H9 (cell line): ENCODE results near the gene FAM53B. TPM values are rescaled to one million over a fixed set of nuclear protein-coding genes. Genes with fewer than 3 reads are reported as not detected.

Experiments used
- DNase-seq: peaks from one replicate; pipeline ENCODE4 v3.0.0-alpha.2; 2017
- H2AFZ ChIP-seq: one replicate; pipeline ENCODE4 v1.6.1; 2013; ENCODE audit warnings: mild to moderate bottlenecking, low read length, control low read depth, moderate library complexity
- H2AK5ac ChIP-seq: 2 replicates; pipeline ENCODE4 v1.6.1; 2013; ENCODE audit warnings: low read length, control low read depth, mixed read lengths; ENCODE audit not compliant: insufficient read length
- H2BK120ac ChIP-seq: one replicate; pipeline ENCODE4 v1.6.1; 2013; ENCODE audit warnings: low read depth, mild to moderate bottlenecking, low read length, control low read depth, inconsistent platforms; ENCODE audit not compliant: poor library complexity, severe bottlenecking
- H2BK12ac ChIP-seq: 2 replicates; pipeline ENCODE4 v1.6.1; 2013; ENCODE audit warnings: low read length, control low read depth, mixed read lengths, low read depth; ENCODE audit not compliant: insufficient read length
- H2BK15ac ChIP-seq: 2 replicates; pipeline ENCODE4 v1.6.1; 2013; ENCODE audit warnings: low read depth, low read length, control low read depth
- H2BK20ac ChIP-seq: one replicate; pipeline ENCODE4 v1.6.1; 2013; ENCODE audit warnings: low read depth, mild to moderate bottlenecking, low read length, control low read depth, inconsistent platforms; ENCODE audit not compliant: poor library complexity, severe bottlenecking
- H2BK5ac ChIP-seq: 2 replicates; pipeline ENCODE4 v1.6.1; 2013; ENCODE audit warnings: low read length, control low read depth, mixed read lengths; ENCODE audit not compliant: insufficient read length
- H3K14ac ChIP-seq: 2 replicates; pipeline ENCODE4 v1.6.1; 2013; ENCODE audit warnings: low read length, control low read depth; ENCODE audit not compliant: insufficient read depth
- H3K18ac ChIP-seq: 2 replicates; pipeline ENCODE4 v1.6.1; 2013; ENCODE audit warnings: low read depth, mild to moderate bottlenecking, mixed read lengths, low read length, control low read depth; ENCODE audit not compliant: insufficient read length
- H3K23ac ChIP-seq: 2 replicates; pipeline ENCODE4 v1.6.1; 2013; ENCODE audit warnings: low read length, control low read depth, mixed read lengths, low read depth; ENCODE audit not compliant: insufficient read length
- H3K23me2 ChIP-seq: 2 replicates; pipeline ENCODE4 v1.6.1; 2013; ENCODE audit warnings: low read depth, mild to moderate bottlenecking, mixed read lengths, low read length, control low read depth; ENCODE audit not compliant: insufficient read length, poor library complexity, severe bottlenecking
- H3K27ac ChIP-seq: 2 replicates; pipeline ENCODE4 v1.5.1; 2013; ENCODE audit warnings: low read length, control low read depth, mixed read lengths, low read depth; ENCODE audit not compliant: insufficient read length
- H3K27me3 ChIP-seq: 2 replicates; pipeline ENCODE4 v1.6.1; 2013; ENCODE audit warnings: low read length, control low read depth, inconsistent platforms; ENCODE audit not compliant: insufficient read depth
- H3K4ac ChIP-seq: 2 replicates; pipeline ENCODE4 v1.6.1; 2013; ENCODE audit warnings: low read depth, mild to moderate bottlenecking, control low read depth, inconsistent platforms, low read length, moderate library complexity
- H3K4me1 ChIP-seq: 2 replicates; pipeline ENCODE4 v1.6.1; 2013; ENCODE audit warnings: low read length, control low read depth, inconsistent platforms; ENCODE audit not compliant: insufficient read depth
- H3K4me2 ChIP-seq: 2 replicates; pipeline ENCODE4 v1.6.1; 2013; ENCODE audit warnings: low read length, control low read depth, mixed read lengths; ENCODE audit not compliant: insufficient read length, insufficient read depth
- H3K56ac ChIP-seq: 2 replicates; pipeline ENCODE4 v1.6.1; 2013; ENCODE audit warnings: low read depth, mild to moderate bottlenecking, mixed read lengths, low read length, control low read depth; ENCODE audit not compliant: insufficient read length
- H3K79me1 ChIP-seq: 2 replicates; pipeline ENCODE4 v1.6.1; 2013; ENCODE audit warnings: low read depth, mild to moderate bottlenecking, moderate library complexity, low read length, control low read depth, inconsistent platforms; ENCODE audit not compliant: insufficient read depth, poor library complexity, severe bottlenecking
- H3K79me2 ChIP-seq: 2 replicates; pipeline ENCODE4 v1.6.1; 2013; ENCODE audit warnings: low read length, control low read depth, inconsistent platforms; ENCODE audit not compliant: insufficient read depth
- H3K9ac ChIP-seq: 2 replicates; pipeline ENCODE4 v1.6.1; 2013; ENCODE audit warnings: low read length, control low read depth, mixed read lengths; ENCODE audit not compliant: insufficient read length; ENCODE audit errors: extremely low read depth
- H3K9me3 ChIP-seq: one replicate; pipeline ENCODE4 v1.6.1; 2013; ENCODE audit warnings: low read depth, low read length, inconsistent platforms; ENCODE audit not compliant: control insufficient read depth
- H3T11ph ChIP-seq: one replicate; pipeline ENCODE4 v1.6.1; 2013; ENCODE audit warnings: mild to moderate bottlenecking, low read length, control low read depth, inconsistent platforms
- H4K20me1 ChIP-seq: one replicate; pipeline ENCODE4 v1.6.1; 2013; ENCODE audit not compliant: control insufficient read depth, insufficient read length, insufficient read depth
- H4K5ac ChIP-seq: 2 replicates; pipeline ENCODE4 v1.6.1; 2013; ENCODE audit warnings: low read depth, mild to moderate bottlenecking, mixed read lengths, low read length, control low read depth; ENCODE audit not compliant: insufficient read length
- H4K8ac ChIP-seq: replicated peaks from 2 replicates; pipeline ENCODE4 v1.6.1; 2013; ENCODE audit warnings: low read length, control low read depth, mixed read lengths, low read depth; ENCODE audit not compliant: insufficient read length
- H4K91ac ChIP-seq: 2 replicates; pipeline ENCODE4 v1.6.1; 2013; ENCODE audit warnings: low read depth, mild to moderate bottlenecking, moderate library complexity, mixed read lengths, low read length, control low read depth; ENCODE audit not compliant: insufficient read length
- H3K27ac Mint-ChIP-seq, 3 experiments: 2 replicates in 2 of 3; 3 replicates in 1 of 3; pipeline ENCODE4 v1.8.0; 2020 to 2021; ENCODE audit warnings: mixed read lengths in 3 of 3, mild to moderate bottlenecking in 1 of 3, moderate library complexity in 1 of 3
- H3K27me3 Mint-ChIP-seq: 2 replicates; pipeline ENCODE4 v1.8.0; 2021; ENCODE audit warnings: low read depth, mild to moderate bottlenecking, moderate library complexity, mixed read lengths
- H3K36me3 Mint-ChIP-seq, 3 experiments: 2 replicates in 2 of 3; 3 replicates in 1 of 3; pipeline ENCODE4 v1.8.0; 2020 to 2021; ENCODE audit warnings: low read depth in 3 of 3, mixed read lengths in 3 of 3; ENCODE audit not compliant: insufficient read depth in 1 of 3
- H3K4me1 Mint-ChIP-seq, 2 experiments: 2 replicates each; pipeline ENCODE4 v1.8.0; 2020; ENCODE audit warnings: mixed read lengths in 2 of 2
- H3K4me3 Mint-ChIP-seq, 2 experiments: 2 replicates in 1 of 2; 3 replicates in 1 of 2; pipeline ENCODE4 v1.8.0; 2020 to 2021; ENCODE audit warnings: mild to moderate bottlenecking in 2 of 2, mixed read lengths in 2 of 2, moderate library complexity in 1 of 2
- H3K9me3 Mint-ChIP-seq, 2 experiments: 2 replicates in 1 of 2; 3 replicates in 1 of 2; pipeline ENCODE4 v1.8.0; 2020; ENCODE audit warnings: mild to moderate bottlenecking in 2 of 2, mixed read lengths in 2 of 2, moderate library complexity in 1 of 2
- CTCF ChIP-seq: fragments of 200-600 bp; sonication (generic); conservative IDR thresholded peaks from 3 replicates; pipeline ENCODE4 v1.8.0; 2021; ENCODE audit warnings: antibody characterized with exemption, mild to moderate bottlenecking
- WGBS: extraction: QIAGEN DNeasy Blood & Tissue Kit; methylation state at CpG from one replicate; pipeline ENCODE4 v1.1.7; 2013; ENCODE audit warnings: missing lambda C conversion rate, low lambda C conversion rate, mixed read lengths; ENCODE audit not compliant: insufficient read length; ENCODE audit errors: extremely low coverage; 5-methylcytosine and 5-hydroxymethylcytosine counted together
- total RNA-seq: library from RNA; stranded (reverse); gene quantifications from 2 replicates; pipeline ENCODE4 v1.2.1, GENCODE V29; 2021

The FAM53B gene
- total RNA-seq, 1 experiment from 2014 or later: 11.5 TPM

GRCh38 chr10:124675824-124676223 lies 68.4 kb downstream of the FAM53B start:
- Mint-ChIP-seq H3K9me3 (no peaks in the 10 kb centered on the region), H3K36me3 (peaks cover 0 to 5% (median 5%) of the 10 kb centered on the region in 3 experiments; a peak in 5 of 7 replicates), H3K27me3 (no peaks in the 10 kb centered on the region), H3K4me3 (no peak overlapping the region; a peak in 1 of 5 replicates), H3K4me1 (peaks cover 23 to 37% of the 10 kb centered on the region in 2 experiments), H3K27ac (peak overlapping the region in 2 of 3 experiments; percentile 44 to 82; a peak in 2 of 7 replicates)
- Histone ChIP-seq H3K4me1 (no peaks in the 10 kb centered on the region), H2AFZ (no peak overlapping the region), H3K4ac (no peak overlapping the region), H2BK15ac (no peak overlapping the region), H2BK20ac (no peak overlapping the region), H3K27ac (no peak overlapping the region), H3K4me2 (no peak overlapping the region), H3K23me2 (no peaks in the 10 kb centered on the region), H3K56ac (no peak overlapping the region), H3K18ac (no peak overlapping the region), H3K79me1 (no peaks in the 10 kb centered on the region), H3K9ac (no peak overlapping the region), H2AK5ac (no peak overlapping the region), H3K79me2 (no peaks in the 10 kb centered on the region), H4K5ac (no peak overlapping the region), H4K20me1 (no peaks in the 10 kb centered on the region), H4K91ac (no peak overlapping the region), H4K8ac (no peak overlapping the region), H2BK120ac (no peak overlapping the region), H3K14ac (no peak overlapping the region), H3K9me3 (no peaks in the 10 kb centered on the region), H3K27me3 (no peaks in the 10 kb centered on the region), H2BK12ac (no peak overlapping the region), H3T11ph (no peak overlapping the region), H2BK5ac (no peak overlapping the region), H3K23ac (no peak overlapping the region)
- TF ChIP-seq CTCF: no peak
- no CpG with 5 or more reads among the region's 4 CpGs for WGBS
- no peak for DNase-seq
